ENCODE results near the gene RPL29. TPM values are rescaled to one million over a fixed set of nuclear protein-coding genes. Genes with fewer than 3 reads are reported as not detected.

The RPL29 gene
- total and polyA plus RNA-seq, 7 experiments from 2014 or later: 1,152 to 2,133 (median 1,556) TPM

GRCh38 chr3:51954105-51954504 is 41.6 kb downstream of the RPL29 start:
- H3K4me3 ChIP-seq (ENCODE audit: low read length): no peak overlapping the region
- no peak for ATAC-seq
- H3K4me1 Mint-ChIP-seq: peaks cover 0 to 6% (median 4%) of the 10 kb centered on the region in 7 donors
- H3K4me1 ChIP-seq (ENCODE audit: control insufficient read depth in 2 of 2, insufficient read depth in 2 of 2, low read length in 2 of 2): peaks cover 0 to 7% of the 10 kb centered on the region in 2 donors
- no peaks in the 10 kb centered on the region for H3K9me3 ChIP-seq (ENCODE audit: control insufficient read depth in 2 of 3, low read length in 3 of 3)
- H3K36me3 ChIP-seq (ENCODE audit: control insufficient read depth in 2 of 3, insufficient read depth in 3 of 3, low read length in 3 of 3): peaks cover 0 to 3% (median 0%) of the 10 kb centered on the region in 3 experiments
- ChIA-PET CTCF (no interaction called here), POLR2A (interaction anchor here (1.0 to 1.6 kb wide), 2 partner anchors 11 to 13 kb away, joined by 3 read pairs; partner anchors contain the start of gene PCBP4)
- peaks cover 16 to 47% (median 21%) of the 10 kb centered on the region in 5 donors for H3K27me3 Mint-ChIP-seq
- H3K27ac Mint-ChIP-seq: no peak overlapping the region
- H3K9me3 Mint-ChIP-seq: no peaks in the 10 kb centered on the region
- no peak overlapping the region for H3K27ac ChIP-seq (ENCODE audit: low read depth, low read length)
- peaks cover 0 to 6% (median 4%) of the 10 kb centered on the region in 5 donors for H3K36me3 Mint-ChIP-seq
- intact Hi-C loops (cut with micrococcal nuclease): no loop called here
- peaks cover 3 to 4% of the 10 kb centered on the region in 2 donors for H3K27me3 ChIP-seq (ENCODE audit: control insufficient read depth in 2 of 2, insufficient read depth in 2 of 2, low read length in 2 of 2)
- peak overlapping the region in 7 of 10 donors; percentile 4 to 76 (median 37) for H3K4me3 Mint-ChIP-seq
- no peak for DNase-seq

- ATAC-seq (peak; percentile 63), DNase-seq (no peak)
- peaks cover 0 to 6% (median 4%) of the 10 kb centered on the region in 7 donors for H3K4me1 Mint-ChIP-seq
- H3K27ac Mint-ChIP-seq: no peak overlapping the region
- peaks cover 0 to 7% (median 3%) of the 10 kb centered on the region in 5 donors for H3K36me3 Mint-ChIP-seq
- ChIA-PET CTCF (interaction anchor here (1.0 kb wide), 1 partner anchor 21 kb away, joined by 6 read pairs; the partner anchor contains the start of gene ABHD14A), POLR2A (interaction anchor here (0.7 to 1.6 kb wide), 3 partner anchors 11 to 1503 kb away, joined by 3 to 5 read pairs (median 3); partner anchors contain the start of gene PCBP4)
- no peaks in the 10 kb centered on the region for H3K9me3 Mint-ChIP-seq
- Histone ChIP-seq H3K9me3 (ENCODE audit: control insufficient read depth in 2 of 3, low read length in 3 of 3) (no peaks in the 10 kb centered on the region), H3K27me3 (ENCODE audit: control insufficient read depth in 2 of 2, insufficient read depth in 2 of 2, low read length in 2 of 2) (peaks cover 3 to 4% of the 10 kb centered on the region in 2 donors), H3K4me1 (ENCODE audit: control insufficient read depth in 2 of 2, insufficient read depth in 2 of 2, low read length in 2 of 2) (peaks cover 0 to 7% of the 10 kb centered on the region in 2 donors), H3K4me3 (ENCODE audit: low read length) (no peak overlapping the region), H3K36me3 (ENCODE audit: control insufficient read depth in 2 of 3, insufficient read depth in 3 of 3, low read length in 3 of 3) (no peaks in the 10 kb centered on the region), H3K27ac (ENCODE audit: low read depth, low read length) (no peak overlapping the region)
- intact Hi-C loops (cut with micrococcal nuclease): no loop called here
- peaks cover 16 to 47% (median 21%) of the 10 kb centered on the region in 5 donors for H3K27me3 Mint-ChIP-seq
- H3K4me3 Mint-ChIP-seq: no peak overlapping the region
Observed at GRCh38 chr3:51953445-51953844, 42.2 kb downstream of the RPL29 start.

GRCh38 chr3:51950899-51951298 is 44.8 kb downstream of the RPL29 start:
- POLR2A ChIA-PET: interaction anchor here (0.7 to 1.3 kb wide), 2 partner anchors 19 to 133 kb away, joined by 3 to 4 read pairs; no protein-coding TSS in a partner anchor
- Histone ChIP-seq H3K27me3 (ENCODE audit: control insufficient read depth in 2 of 2, insufficient read depth in 2 of 2, low read length in 2 of 2) (peaks cover 0 to 3% of the 10 kb centered on the region in 2 donors), H3K4me1 (ENCODE audit: control insufficient read depth in 2 of 2, insufficient read depth in 2 of 2, low read length in 2 of 2) (no peaks in the 10 kb centered on the region), H3K27ac (ENCODE audit: low read depth, low read length) (no peak overlapping the region), H3K4me3 (ENCODE audit: low read length) (no peak overlapping the region), H3K36me3 (ENCODE audit: control insufficient read depth in 2 of 3, insufficient read depth in 3 of 3, low read length in 3 of 3) (no peaks in the 10 kb centered on the region), H3K9me3 (ENCODE audit: control insufficient read depth in 2 of 3, low read length in 3 of 3) (no peaks in the 10 kb centered on the region)
- H3K27me3 Mint-ChIP-seq: peaks cover 16 to 35% (median 21%) of the 10 kb centered on the region in 5 donors
- H3K4me1 Mint-ChIP-seq: peaks cover 0 to 5% (median 0%) of the 10 kb centered on the region in 7 donors
- peaks cover 0 to 6% (median 0%) of the 10 kb centered on the region in 5 donors for H3K36me3 Mint-ChIP-seq
- intact Hi-C loops (cut with micrococcal nuclease): no loop called here
- H3K27ac Mint-ChIP-seq: no peak overlapping the region
- no peak overlapping the region for H3K4me3 Mint-ChIP-seq
- ATAC-seq: no peak
- no peak for DNase-seq
- H3K9me3 Mint-ChIP-seq: no peaks in the 10 kb centered on the region
- CTCF ChIA-PET: interaction anchor here (0.6 kb wide), 1 partner anchor 1154 kb away, joined by 4 read pairs; no protein-coding TSS in a partner anchor

- H3K4me1 Mint-ChIP-seq: peaks cover 0 to 8% (median 0%) of the 10 kb centered on the region in 7 donors
- CTCF ChIA-PET: no interaction called here
- Histone ChIP-seq H3K27ac (ENCODE audit: low read depth, low read length) (no peak overlapping the region), H3K4me1 (ENCODE audit: control insufficient read depth in 2 of 2, insufficient read depth in 2 of 2, low read length in 2 of 2) (no peaks in the 10 kb centered on the region), H3K36me3 (ENCODE audit: control insufficient read depth in 2 of 3, insufficient read depth in 3 of 3, low read length in 3 of 3) (no peaks in the 10 kb centered on the region), H3K9me3 (ENCODE audit: control insufficient read depth in 2 of 3, low read length in 3 of 3) (no peaks in the 10 kb centered on the region), H3K4me3 (ENCODE audit: low read length) (no peak overlapping the region), H3K27me3 (ENCODE audit: control insufficient read depth in 2 of 2, insufficient read depth in 2 of 2, low read length in 2 of 2) (no peaks in the 10 kb centered on the region)
- no peak for ATAC-seq
- H3K27ac Mint-ChIP-seq: no peak overlapping the region
- intact Hi-C loops (cut with micrococcal nuclease): no loop called here
- no peak overlapping the region for H3K4me3 Mint-ChIP-seq
- peaks cover 0 to 6% (median 0%) of the 10 kb centered on the region in 5 donors for H3K36me3 Mint-ChIP-seq
- POLR2A ChIA-PET: no interaction called here
- H3K9me3 Mint-ChIP-seq: no peaks in the 10 kb centered on the region
- no peak for DNase-seq
- peaks cover 13 to 22% (median 17%) of the 10 kb centered on the region in 5 donors for H3K27me3 Mint-ChIP-seq
Observed at GRCh38 chr3:51949121-51949520, 46.6 kb downstream of the RPL29 start.

GRCh38 chr3:51948016-51948580 is 47.6 kb downstream of the RPL29 start:
- intact Hi-C loops (cut with micrococcal nuclease): no loop called here
- Mint-ChIP-seq H3K9me3 (no peaks in the 10 kb centered on the region), H3K27ac (no peak overlapping the region), H3K27me3 (peaks cover 3 to 12% (median 7%) of the 10 kb centered on the region in 5 donors), H3K4me3 (no peak overlapping the region), H3K4me1 (peaks cover 0 to 5% (median under 1%) of the 10 kb centered on the region in 7 donors), H3K36me3 (peaks cover 0 to 6% (median 0%) of the 10 kb centered on the region in 5 donors)
- H3K27me3 ChIP-seq (ENCODE audit: control insufficient read depth in 2 of 2, insufficient read depth in 2 of 2, low read length in 2 of 2): no peaks in the 10 kb centered on the region
- DNase-seq: peak in 1 of 9 donors; percentile 4
- no peak overlapping the region for H3K4me3 ChIP-seq (ENCODE audit: low read length)
- H3K27ac ChIP-seq (ENCODE audit: low read depth, low read length): no peak overlapping the region
- H3K4me1 ChIP-seq (ENCODE audit: control insufficient read depth in 2 of 2, insufficient read depth in 2 of 2, low read length in 2 of 2): peaks cover under 1 to 3% of the 10 kb centered on the region in 2 donors
- ChIA-PET CTCF (no interaction called here), POLR2A (no interaction called here)
- ATAC-seq: no peak
- H3K36me3 ChIP-seq (ENCODE audit: control insufficient read depth in 2 of 3, insufficient read depth in 3 of 3, low read length in 3 of 3): no peaks in the 10 kb centered on the region
- H3K9me3 ChIP-seq (ENCODE audit: control insufficient read depth in 2 of 3, low read length in 3 of 3): no peaks in the 10 kb centered on the region

GRCh38 chr3:51947215-51947900 is 48.3 kb downstream of the RPL29 start:
- peaks cover 0 to 6% (median 0%) of the 10 kb centered on the region in 5 donors for H3K36me3 Mint-ChIP-seq
- H3K9me3 Mint-ChIP-seq: no peaks in the 10 kb centered on the region
- peaks cover 3 to 8% (median 6%) of the 10 kb centered on the region in 7 donors for H3K4me1 Mint-ChIP-seq
- ChIA-PET CTCF (no interaction called here), POLR2A (interaction anchor here (1.1 kb wide), 1 partner anchor 19 kb away, joined by 3 read pairs; the partner anchor contains the start of gene PCBP4)
- Histone ChIP-seq H3K4me3 (ENCODE audit: low read length) (no peak overlapping the region), H3K36me3 (ENCODE audit: control insufficient read depth in 2 of 3, insufficient read depth in 3 of 3, low read length in 3 of 3) (no peaks in the 10 kb centered on the region), H3K27me3 (ENCODE audit: control insufficient read depth in 2 of 2, insufficient read depth in 2 of 2, low read length in 2 of 2) (no peaks in the 10 kb centered on the region), H3K4me1 (ENCODE audit: control insufficient read depth in 2 of 2, insufficient read depth in 2 of 2, low read length in 2 of 2) (peaks cover 8 to 11% of the 10 kb centered on the region in 2 donors), H3K9me3 (ENCODE audit: control insufficient read depth in 2 of 3, low read length in 3 of 3) (no peaks in the 10 kb centered on the region), H3K27ac (ENCODE audit: low read depth, low read length) (no peak overlapping the region)
- peaks cover 0 to 9% (median 4%) of the 10 kb centered on the region in 5 donors for H3K27me3 Mint-ChIP-seq
- H3K4me3 Mint-ChIP-seq: no peak overlapping the region
- DNase-seq (peak in 1 of 9 donors; percentile 3), ATAC-seq (no peak)
- H3K27ac Mint-ChIP-seq: peak overlapping the region in 1 of 9 donors; percentile 70
- intact Hi-C loops (cut with micrococcal nuclease): no loop called here

Data from naive thymus-derived CD4-positive, alpha-beta T cell (primary cell).